ENCODE results near the gene GNAI1.

The GNAI1 gene

DNA sequence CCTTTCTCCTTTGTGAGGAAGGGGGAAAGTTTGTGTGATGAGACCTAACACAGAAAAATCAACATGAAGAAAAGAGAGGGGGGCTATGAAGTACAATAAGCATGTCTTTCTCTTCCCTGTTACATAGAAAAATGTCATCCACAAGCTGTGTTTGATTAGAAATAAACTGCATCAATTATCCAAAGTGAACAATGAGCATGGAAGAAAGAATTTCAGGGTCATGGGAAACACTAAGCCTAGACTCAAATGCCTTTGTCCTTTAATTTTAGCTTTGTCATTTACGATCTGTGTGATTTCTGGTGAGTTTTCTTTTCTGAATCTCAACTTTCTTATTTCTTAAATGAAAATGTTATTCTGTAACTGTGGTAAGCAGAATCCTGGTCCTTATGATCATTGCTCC, 121.0 kb downstream of the GNAI1 start:
- H3K4me3 ChIP-seq (ENCODE audit: low read length) = no peak overlapping the region
- TF ChIP-seq, protein P1, sequence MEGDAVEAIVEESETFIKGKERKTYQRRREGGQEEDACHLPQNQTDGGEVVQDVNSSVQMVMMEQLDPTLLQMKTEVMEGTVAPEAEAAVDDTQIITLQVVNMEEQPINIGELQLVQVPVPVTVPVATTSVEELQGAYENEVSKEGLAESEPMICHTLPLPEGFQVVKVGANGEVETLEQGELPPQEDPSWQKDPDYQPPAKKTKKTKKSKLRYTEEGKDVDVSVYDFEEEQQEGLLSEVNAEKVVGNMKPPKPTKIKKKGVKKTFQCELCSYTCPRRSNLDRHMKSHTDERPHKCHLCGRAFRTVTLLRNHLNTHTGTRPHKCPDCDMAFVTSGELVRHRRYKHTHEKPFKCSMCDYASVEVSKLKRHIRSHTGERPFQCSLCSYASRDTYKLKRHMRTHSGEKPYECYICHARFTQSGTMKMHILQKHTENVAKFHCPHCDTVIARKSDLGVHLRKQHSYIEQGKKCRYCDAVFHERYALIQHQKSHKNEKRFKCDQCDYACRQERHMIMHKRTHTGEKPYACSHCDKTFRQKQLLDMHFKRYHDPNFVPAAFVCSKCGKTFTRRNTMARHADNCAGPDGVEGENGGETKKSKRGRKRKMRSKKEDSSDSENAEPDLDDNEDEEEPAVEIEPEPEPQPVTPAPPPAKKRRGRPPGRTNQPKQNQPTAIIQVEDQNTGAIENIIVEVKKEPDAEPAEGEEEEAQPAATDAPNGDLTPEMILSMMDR (conservative IDR thresholded peaks at IDR 0.05; ENCODE audit: low read depth, low read length) = no peak
- DNase-seq (ENCODE audit: low read depth) = no peak

DNA sequence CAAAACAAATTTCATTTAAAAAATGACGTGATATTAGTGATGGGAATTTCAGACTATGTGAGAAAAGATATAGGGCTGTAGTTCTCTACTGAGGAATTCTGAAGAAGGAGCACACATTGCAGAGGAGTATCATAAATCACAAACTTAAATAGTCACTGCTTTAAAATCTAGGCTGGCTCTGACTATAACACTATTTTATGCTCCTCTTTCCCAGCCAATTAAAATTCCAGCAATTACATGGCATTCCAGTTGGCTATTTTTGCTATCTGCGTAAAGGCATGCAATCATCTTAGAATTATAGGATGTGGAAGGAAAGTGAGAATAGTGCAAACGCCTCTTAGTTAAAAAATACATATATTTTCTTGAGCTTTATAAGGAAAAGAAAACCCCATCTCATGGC, 123.1 kb downstream of the GNAI1 start:
- TF ChIP-seq, protein P1 (conservative IDR thresholded peaks at IDR 0.05; ENCODE audit: low read depth, low read length) = no peak
- DNase-seq (ENCODE audit: low read depth) = no peak
- no peak overlapping the region for H3K4me3 ChIP-seq (ENCODE audit: low read length)

DNA sequence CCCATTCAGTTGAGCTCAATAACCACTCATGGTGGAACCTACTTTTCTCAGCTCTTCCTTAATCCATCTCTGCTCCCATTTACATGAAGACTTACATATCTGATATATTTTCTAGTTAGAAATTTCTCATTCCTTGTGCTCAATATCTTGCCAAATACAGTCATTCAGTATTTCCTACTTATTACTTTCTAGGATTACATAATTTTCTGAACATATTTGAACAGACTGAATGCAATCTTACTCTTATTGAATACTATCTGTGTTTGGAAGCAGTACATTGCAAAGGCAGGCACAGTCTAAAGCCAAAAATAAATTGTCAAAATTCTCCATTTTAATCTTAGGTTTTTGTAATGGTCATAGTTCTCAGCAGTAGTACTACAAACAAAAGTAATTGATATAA, 126.0 kb downstream of the GNAI1 start:
- H3K4me3 ChIP-seq (ENCODE audit: low read length) = no peak overlapping the region
- DNase-seq (ENCODE audit: low read depth) = no peak
- TF ChIP-seq, protein P1 (conservative IDR thresholded peaks at IDR 0.05; ENCODE audit: low read depth, low read length) = no peak

DNA sequence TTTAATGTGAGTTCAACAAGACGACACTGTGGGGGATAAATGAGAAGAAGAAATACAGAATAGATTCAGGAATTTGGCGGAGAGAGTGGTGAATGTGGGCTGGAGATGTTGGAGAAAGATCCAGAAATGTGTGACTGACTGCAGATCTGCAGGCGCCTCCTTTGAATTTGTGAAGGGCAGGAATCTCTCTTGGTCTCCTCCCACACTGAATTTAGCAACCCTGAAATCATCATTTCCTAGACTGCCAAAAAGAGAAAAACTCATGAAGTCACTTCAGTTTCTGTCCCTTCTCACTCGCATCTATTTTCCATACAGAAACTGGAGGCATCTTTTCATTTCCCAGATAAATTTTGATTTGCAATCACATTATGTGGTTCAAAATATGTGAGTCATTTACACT, 128.7 kb downstream of the GNAI1 start:
- no peak for DNase-seq (ENCODE audit: low read depth)
- TF ChIP-seq, protein P1 (conservative IDR thresholded peaks at IDR 0.05; ENCODE audit: low read depth, low read length) = no peak
- no peak overlapping the region for H3K4me3 ChIP-seq (ENCODE audit: low read length)

- TF ChIP-seq, protein P1 (conservative IDR thresholded peaks at IDR 0.05; ENCODE audit: low read depth, low read length) = no peak
- no peak overlapping the region for H3K4me3 ChIP-seq (ENCODE audit: low read length)
- no peak for DNase-seq (ENCODE audit: low read depth)
These were observed 129.2 kb downstream of the GNAI1 start for GRCh38 chr7:80263821-80264220.

DNA sequence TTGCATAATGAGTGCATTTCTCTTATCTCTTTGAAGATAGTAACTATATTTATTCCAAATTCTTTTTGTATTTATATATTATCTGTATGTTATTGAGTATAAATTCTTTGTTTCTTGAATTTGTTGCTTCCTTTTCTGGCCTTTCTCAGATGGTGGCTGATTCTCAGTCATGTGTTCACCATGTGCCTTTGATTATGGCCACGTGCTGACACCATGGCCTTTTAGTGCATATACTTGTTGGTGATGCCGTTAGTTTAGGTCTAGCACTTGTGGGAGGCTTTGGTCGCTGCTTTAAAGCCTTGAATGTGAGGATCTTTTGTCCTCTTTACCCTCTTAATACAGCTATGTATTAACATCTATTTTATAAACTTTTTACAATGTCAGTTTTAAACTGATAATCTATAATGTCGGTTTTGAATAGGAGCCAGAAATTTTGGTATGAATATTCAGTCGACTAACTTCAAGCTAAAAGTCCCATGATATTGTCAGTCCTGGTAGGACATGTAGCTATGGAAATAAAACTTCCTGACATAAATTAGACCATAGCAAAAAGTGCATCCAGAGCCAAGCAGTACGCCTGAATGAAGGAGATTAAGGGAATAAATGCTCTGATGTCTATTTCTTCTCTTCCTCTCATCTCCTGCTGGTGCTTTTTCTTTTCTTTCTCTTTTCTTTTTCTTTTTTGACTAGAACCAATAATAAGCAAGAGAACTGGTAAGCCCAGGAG, 130.3 kb downstream of the GNAI1 start:
- H3K4me3 ChIP-seq (ENCODE audit: low read length) = no peak overlapping the region
- DNase-seq (ENCODE audit: low read depth) = peak; percentile 31
- TF ChIP-seq, protein P1 (conservative IDR thresholded peaks at IDR 0.05; ENCODE audit: low read depth, low read length) = no peak

DNA sequence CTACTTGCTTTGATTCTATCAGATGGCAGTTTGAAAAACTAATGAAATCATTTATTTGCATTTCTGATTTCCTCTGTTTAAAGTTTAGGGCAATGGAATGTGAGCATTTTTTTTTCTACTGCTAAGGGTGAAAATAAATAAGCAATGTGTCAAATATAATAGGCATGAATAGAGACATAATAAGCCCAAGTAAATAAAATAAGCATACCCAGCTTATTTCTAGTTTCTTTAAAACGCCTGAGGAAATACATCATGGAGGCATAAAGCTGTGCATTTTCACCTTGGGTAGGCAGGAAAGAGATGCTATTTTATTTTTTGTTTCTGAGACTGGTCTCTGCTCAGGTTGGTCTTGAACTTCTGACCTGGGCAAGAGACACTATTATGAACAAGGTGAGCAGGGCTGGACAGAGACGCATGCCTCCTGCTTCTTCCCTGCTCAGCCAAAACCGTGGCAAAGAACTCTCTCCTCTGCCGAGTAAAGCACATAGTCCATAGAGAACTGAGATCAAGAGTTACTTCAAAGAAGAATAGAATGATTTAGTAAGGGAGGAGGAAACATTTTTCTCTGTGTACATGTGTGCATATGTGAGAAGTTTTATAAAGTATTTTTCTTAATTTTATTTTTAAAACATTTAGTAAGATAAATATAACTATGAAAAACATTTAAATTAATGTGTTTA, 138.1 kb downstream of the GNAI1 start:
- no peak overlapping the region for H3K4me3 ChIP-seq (ENCODE audit: low read length)
- DNase-seq (ENCODE audit: low read depth) = no peak

More for the DNA sequence above, 138.1 kb downstream of the GNAI1 start:
- TF ChIP-seq, protein P1 (conservative IDR thresholded peaks at IDR 0.05; ENCODE audit: low read depth, low read length) = no peak
